Type B pancreatic cell (in vitro differentiated cells): ENCODE data around the gene MEIS2. TPM values are rescaled to one million over a fixed set of nuclear protein-coding genes. Genes with fewer than 3 reads are reported as not detected.
A peak's percentile ranks its signal among the peaks of the same experiment; 100 is the strongest.

Experiments used
- DNase-seq: peaks from one replicate; pipeline ENCODE4 v3.0.0; 2021; ENCODE audit warnings: mixed read lengths; ENCODE audit not compliant: unreplicated experiment; ENCODE audit errors: extremely low spot score
- H3K27ac Mint-ChIP-seq: 2 replicates; pipeline ENCODE4 v1.8.0; 2021; ENCODE audit warnings: mild to moderate bottlenecking, mixed read lengths
- H3K27me3 Mint-ChIP-seq: 2 replicates; pipeline ENCODE4 v1.8.0; 2021; ENCODE audit warnings: mixed read lengths
- H3K36me3 Mint-ChIP-seq: 2 replicates; pipeline ENCODE4 v1.8.0; 2021; ENCODE audit warnings: mixed read lengths
- H3K4me1 Mint-ChIP-seq: one replicate; pipeline ENCODE4 v1.8.0; 2021; ENCODE audit warnings: mixed read lengths; ENCODE audit not compliant: unreplicated experiment
- H3K4me3 Mint-ChIP-seq: 2 replicates; pipeline ENCODE4 v1.8.0; 2021; ENCODE audit warnings: mild to moderate bottlenecking, mixed read lengths
- H3K9me3 Mint-ChIP-seq: 2 replicates; pipeline ENCODE4 v1.8.0; 2021; ENCODE audit warnings: mixed read lengths
- CTCF ChIP-seq: fragments of 200-600 bp; sonication (generic); conservative IDR thresholded peaks from 2 replicates; pipeline ENCODE4 v1.5.0; 2021; ENCODE audit warnings: antibody characterized with exemption, mild to moderate bottlenecking
- total RNA-seq: library from RNA; stranded (reverse); gene quantifications from 2 replicates; pipeline ENCODE4 v1.2.1, GENCODE V29; 2021; ENCODE audit warnings: low replicate concordance

Gene MEIS2
- total RNA-seq, 1 donor from 2014 or later, result 211 TPM

GRCh38 chr15:37115538-37115937, 15.2 kb upstream of the MEIS2 start:
- DNase-seq, result no peak
- Mint-ChIP-seq H3K27ac (no peak overlapping the region), H3K27me3 (peaks cover 17% of the 10 kb centered on the region), H3K4me1 (peaks cover 20% of the 10 kb centered on the region), H3K36me3 (peaks cover 5% of the 10 kb centered on the region), H3K4me3 (no peak overlapping the region), H3K9me3 (peaks cover 4% of the 10 kb centered on the region)
- TF ChIP-seq CTCF, result no peak

GRCh38 chr15:37112971-37113670, 12.8 kb upstream of the MEIS2 start:
- H3K4me3 Mint-ChIP-seq, result peak overlapping the region; percentile 15

GRCh38 chr15:37112171-37112570, 11.8 kb upstream of the MEIS2 start:
- no peak for TF ChIP-seq CTCF
- Mint-ChIP-seq H3K27me3 (peaks cover 45% of the 10 kb centered on the region), H3K4me3 (peak overlapping the region; percentile 99), H3K36me3 (peaks cover 3% of the 10 kb centered on the region), H3K27ac (peak overlapping the region; percentile 99), H3K9me3 (peaks cover 4% of the 10 kb centered on the region), H3K4me1 (peaks cover 49% of the 10 kb centered on the region)
- no peak for DNase-seq

More at GRCh38 chr15:37112971-37113670, 12.8 kb upstream of the MEIS2 start:
- peaks cover 37% of the 10 kb centered on the region for H3K27me3 Mint-ChIP-seq
- peaks cover 3% of the 10 kb centered on the region for H3K36me3 Mint-ChIP-seq
- H3K9me3 Mint-ChIP-seq, result peaks cover 4% of the 10 kb centered on the region
- H3K4me1 Mint-ChIP-seq, result peaks cover 41% of the 10 kb centered on the region
- DNase-seq, result no peak
- no peak for TF ChIP-seq CTCF
- peak overlapping the region; percentile 48 for H3K27ac Mint-ChIP-seq

- Mint-ChIP-seq H3K36me3 (peaks cover 3% of the 10 kb centered on the region), H3K27ac (peak overlapping the region; percentile 99), H3K4me1 (peaks cover 54% of the 10 kb centered on the region), H3K4me3 (peak overlapping the region; percentile 99), H3K27me3 (peaks cover 50% of the 10 kb centered on the region), H3K9me3 (peaks cover 4% of the 10 kb centered on the region)
- DNase-seq, result no peak
- TF ChIP-seq CTCF, result no peak
These were observed 11.0 kb upstream of the MEIS2 start for GRCh38 chr15:37111427-37111717.

- DNase-seq, result peak; percentile 77
- Mint-ChIP-seq H3K4me3 (peak overlapping the region; percentile 99), H3K27ac (peak overlapping the region; percentile 99), H3K4me1 (peaks cover 63% of the 10 kb centered on the region), H3K27me3 (peaks cover 57% of the 10 kb centered on the region), H3K9me3 (no peaks in the 10 kb centered on the region), H3K36me3 (no peaks in the 10 kb centered on the region)
- TF ChIP-seq CTCF, result no peak
These were observed 9.7 kb upstream of the MEIS2 start for GRCh38 chr15:37109872-37110572.
